HG03135 (cell line): Measurements from ENCODE around the gene CSTA.
"Not testable (repeated sequence)": the region's sequence is repeated elsewhere in the genome, so short reads cannot be mapped to it uniquely, and the experiment has no call there.

Experiments
- ATAC-seq: cut with Tn5 transposase; IDR thresholded peaks from one replicate; pipeline ENCODE4 v1.9.1; 2021; ENCODE audit warnings: mild to moderate bottlenecking, moderate library complexity; ENCODE audit not compliant: unreplicated experiment

CSTA gene

DNA sequence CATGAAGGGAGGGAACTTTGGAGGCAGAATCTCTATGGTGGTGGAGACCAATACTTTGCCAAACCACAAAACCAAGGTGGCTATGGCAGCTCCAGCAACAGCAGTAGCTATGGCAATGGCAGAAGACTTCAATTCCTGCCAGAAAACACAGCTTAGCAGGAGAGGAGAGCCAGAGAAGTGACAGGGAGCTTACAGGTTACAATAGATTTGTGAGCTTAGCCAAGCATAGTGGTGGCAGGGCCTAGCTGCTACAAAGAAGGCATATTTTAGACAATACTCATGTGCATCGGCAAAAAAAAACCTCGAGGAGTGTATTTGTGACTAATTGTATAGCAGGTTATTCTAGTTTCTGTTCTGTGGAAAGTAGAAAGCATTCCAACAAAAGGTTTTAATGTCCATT is 6.4 kb upstream of the CSTA start:
- ATAC-seq = no peak

- ATAC-seq = no peak
These were observed 2.7 kb upstream of the CSTA start for GRCh38 chr3:122322095-122323075.

DNA sequence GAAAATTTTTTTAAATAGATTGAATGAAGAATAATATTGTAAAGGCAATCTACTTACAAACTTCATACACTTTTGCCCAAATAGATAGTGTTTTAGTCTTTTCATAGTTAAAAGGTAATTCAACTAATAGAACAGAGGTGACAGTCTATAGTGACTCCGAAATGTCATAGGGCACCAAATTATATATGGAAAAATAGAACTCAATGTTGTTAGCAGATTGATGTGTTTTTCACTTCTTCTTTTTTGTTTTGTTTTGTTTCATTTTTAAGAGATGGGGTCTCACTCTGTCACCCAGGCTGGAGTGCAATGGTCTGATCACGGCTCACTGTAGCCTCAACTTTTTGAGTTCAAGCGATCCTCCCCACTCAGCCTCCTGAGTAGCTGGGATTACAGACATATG is 721 bp downstream of the CSTA start:
- ATAC-seq = no peak

DNA sequence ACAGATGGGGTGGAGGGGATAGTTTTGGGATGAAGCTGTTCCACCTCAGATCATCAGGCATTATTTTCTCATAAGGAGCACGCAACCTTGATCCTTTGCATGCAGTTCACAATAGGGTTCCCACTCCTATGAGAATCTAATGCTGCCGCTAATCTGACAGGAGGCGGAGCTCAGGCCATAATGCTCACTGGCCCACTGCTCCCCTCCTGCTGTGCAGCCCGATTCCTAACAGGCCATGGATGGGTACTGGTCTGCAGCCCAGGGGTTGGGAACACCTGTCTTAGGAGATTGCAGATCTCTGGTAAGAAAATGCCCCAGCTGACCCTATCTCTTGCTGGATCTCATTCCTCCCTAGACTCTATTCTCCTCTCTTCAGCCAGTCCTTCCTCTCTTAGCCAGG is 6.8 kb downstream of the CSTA start:
- ATAC-seq = no peak

GRCh38 chr3:122332551-122332950 is 7.5 kb downstream of the CSTA start:
- ATAC-seq = no peak

- ATAC-seq = no peak
These were observed 17.8 kb downstream of the CSTA start for GRCh38 chr3:122342803-122343202.

DNA sequence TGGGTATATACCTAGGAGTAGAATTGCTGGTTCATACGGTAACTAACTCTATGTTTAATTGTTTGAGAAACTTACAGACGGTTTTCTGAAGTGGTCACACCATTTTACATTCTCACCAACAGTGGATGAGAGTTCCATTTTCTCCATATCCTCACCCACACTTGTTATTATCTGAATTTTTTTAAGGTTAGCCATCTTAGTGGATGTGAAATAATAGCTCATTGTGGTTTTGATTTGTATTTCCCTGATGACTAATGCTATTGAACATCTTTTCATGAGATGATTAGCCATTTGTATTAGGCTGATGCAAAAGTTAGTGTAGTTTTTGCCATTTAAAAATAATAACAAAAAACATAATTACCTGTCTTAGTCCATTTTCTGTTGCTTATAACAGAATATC is 18.6 kb downstream of the CSTA start:
- ATAC-seq = no peak

GRCh38 chr3:122349171-122349570 is 24.1 kb downstream of the CSTA start:
- ATAC-seq = no peak

DNA sequence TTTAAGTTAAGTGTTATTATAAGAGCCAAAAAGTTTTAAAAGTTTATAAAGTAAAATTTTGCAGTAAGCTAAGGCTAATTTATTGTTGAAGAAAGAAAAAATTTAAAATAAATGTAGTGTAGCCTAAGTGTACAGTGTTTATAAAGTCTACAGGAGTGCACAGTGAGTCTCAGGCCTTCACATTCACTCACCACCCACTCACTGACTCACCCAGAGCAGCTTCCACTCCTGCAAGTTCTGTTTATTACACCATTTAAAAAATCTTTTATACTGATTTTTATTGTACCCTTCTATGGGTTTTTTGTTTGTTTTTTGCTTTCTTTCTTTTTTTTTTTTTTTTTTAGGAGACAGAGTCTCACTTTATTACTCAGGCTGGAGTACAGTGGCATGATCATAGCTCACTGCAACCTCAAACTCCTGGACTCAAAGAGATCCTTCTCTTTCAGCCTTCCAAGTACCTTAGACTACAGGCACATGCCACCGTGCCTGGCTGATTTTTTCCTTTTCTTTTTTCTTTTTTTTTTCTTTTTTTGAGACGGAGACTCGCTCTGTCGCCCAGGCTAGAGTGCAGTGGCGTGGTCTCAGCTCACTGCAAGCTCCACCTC is 25.9 kb downstream of the CSTA start:
- no peak for ATAC-seq

DNA sequence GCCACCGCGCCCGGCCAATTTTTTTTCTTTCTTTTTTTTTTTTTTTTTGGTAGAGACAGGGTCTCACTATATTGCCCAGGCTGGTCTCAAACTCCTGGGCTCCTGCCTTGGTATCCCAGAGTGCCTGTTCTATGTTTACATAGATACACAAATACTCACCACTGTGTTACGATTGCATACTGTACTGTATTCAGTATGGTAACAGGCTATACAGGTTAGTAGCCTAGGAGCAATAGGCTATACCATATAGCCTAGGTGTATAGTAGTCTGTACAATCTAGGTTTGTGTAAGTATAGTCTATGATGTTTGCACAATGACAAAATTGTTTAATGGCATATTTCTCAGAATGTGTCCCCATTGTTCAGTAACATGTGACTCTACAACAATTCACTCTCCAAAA is 26.6 kb downstream of the CSTA start:
- ATAC-seq = no peak

DNA sequence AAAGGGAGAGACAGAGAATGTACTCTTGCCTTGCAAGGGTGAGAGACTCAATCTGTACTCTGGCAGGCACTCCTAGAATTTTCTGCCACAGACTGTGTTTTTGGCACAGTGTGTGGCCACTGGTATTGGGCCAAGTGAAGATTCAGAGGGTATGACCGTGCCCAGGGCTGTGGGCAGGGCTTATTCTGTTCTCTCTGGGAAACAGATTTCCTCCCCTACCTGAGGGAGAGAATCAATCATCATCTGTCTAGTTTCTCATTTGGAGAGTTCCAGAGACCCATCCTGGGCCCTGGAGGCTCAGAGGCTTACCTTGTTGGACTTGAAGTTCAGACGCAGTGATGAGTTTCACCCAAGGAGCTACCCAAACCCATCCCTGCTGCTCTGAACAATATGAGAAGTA is 28.2 kb downstream of the CSTA start:
- no peak for ATAC-seq

- ATAC-seq = no peak
These were observed 28.9 kb downstream of the CSTA start for GRCh38 chr3:122353893-122354401.

DNA sequence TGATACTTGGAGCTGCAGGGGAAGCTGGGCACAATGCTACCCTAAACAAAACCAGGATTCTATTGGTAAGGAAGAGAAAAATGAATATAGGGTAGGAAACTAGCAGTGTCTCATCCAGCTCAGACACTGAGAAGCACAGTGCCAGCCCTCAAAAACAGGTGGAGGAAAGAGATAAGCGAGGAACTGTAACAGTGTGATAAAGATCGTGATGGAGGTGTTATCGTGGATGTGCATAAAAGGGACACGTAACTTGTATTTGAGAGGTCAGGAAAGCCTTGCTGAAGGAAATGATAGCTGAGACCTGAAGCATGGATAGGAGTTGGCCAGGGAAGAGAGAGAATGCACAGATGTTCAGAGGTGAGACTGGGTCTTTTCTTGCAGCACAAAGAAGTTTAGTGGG is 30.6 kb downstream of the CSTA start:
- no peak for ATAC-seq

- ATAC-seq = no peak
These were observed 31.4 kb downstream of the CSTA start for GRCh38 chr3:122356402-122356801.

DNA sequence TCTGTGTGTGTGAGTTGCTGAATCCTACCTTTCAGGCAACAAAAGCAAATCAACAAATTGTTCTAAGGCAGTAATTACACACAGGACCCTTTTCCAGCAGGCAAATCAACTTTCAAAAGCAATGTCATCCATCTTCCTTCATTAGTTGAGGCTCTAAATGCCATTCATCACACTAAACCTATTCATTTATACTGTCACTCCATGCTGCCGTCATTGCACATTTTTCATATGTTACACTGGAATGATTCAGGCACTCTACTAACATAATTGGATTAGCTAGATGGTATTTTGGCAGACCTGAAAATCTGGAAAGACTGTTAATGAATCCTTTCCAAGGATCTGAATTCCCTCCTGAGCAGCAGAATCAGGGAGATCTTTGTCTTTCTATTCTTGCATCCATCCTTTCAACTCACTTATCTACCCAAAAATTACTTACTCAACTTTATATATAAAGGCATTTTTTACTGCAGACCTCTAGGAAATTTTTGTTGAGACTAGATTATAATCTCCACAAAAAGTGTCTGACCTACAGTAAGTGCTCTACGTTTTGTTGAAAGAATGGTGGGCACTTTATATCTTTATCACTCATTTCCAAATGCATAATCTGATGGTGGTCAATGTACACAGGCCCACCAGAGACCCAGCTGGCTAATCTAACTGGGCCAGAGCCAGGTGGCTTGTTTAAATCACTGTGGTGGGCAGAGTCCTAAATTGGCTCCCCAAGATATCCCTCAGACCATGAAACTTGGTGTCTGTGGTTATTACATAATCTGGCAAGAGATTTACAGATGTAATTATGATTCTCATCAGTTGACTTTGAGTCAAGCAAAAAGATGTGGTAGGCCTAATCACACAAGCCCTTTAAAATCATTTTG is 33.0 kb downstream of the CSTA start:
- ATAC-seq = no peak

DNA sequence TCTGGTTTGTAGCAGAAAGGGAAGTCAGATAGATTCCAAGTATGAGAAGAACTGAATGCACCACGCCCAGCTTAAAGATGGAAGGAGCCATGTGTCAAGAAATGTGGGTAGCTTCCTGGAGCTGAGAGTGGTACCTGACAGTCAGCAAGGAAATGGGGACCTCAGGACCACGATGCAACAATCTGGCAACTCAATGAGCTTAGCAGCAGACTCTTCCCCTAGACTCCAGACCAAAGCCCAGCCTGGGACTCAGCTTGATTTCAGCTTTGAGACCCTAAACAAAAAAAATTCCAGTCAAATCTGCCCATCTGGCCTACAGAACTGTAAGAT is 33.6 kb downstream of the CSTA start:
- ATAC-seq = no peak

DNA sequence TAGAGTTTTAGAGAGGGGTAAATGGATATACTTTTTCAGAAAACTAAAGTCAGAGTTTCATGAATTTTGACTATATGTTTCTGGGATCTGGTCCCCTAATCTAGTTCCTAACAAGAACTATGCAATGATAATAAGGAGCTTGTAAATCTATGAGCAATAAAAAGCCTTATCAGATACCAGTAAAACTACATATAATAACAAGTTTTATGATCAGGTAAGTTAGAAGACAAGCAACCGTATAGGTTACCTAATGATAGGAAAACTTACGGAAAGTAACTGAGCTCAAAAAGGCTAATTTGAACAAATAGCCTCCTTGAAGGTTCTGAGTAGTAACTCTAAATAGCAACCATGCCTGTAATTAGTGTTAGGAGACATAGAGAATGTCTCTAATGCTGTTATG is 37.0 kb downstream of the CSTA start:
- ATAC-seq = no peak

DNA sequence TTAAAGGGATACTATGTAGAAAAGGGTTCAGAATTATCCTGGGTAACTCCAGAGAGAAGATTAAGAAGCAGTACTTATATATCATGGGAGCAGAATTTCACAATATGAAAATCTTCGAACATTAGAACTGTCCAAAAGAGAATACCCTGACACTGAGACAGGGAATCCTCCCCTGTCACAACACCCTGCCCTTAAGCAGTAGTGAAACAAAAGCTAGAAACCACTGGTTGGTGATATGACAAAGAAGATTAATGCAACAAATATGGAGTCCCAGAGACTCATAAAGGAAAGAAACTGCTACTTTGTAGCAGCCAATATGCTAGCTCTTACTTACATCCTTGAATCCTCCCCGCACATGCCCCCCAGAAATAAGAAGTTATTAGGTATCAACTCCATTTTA is 39.4 kb downstream of the CSTA start:
- ATAC-seq = no peak

DNA sequence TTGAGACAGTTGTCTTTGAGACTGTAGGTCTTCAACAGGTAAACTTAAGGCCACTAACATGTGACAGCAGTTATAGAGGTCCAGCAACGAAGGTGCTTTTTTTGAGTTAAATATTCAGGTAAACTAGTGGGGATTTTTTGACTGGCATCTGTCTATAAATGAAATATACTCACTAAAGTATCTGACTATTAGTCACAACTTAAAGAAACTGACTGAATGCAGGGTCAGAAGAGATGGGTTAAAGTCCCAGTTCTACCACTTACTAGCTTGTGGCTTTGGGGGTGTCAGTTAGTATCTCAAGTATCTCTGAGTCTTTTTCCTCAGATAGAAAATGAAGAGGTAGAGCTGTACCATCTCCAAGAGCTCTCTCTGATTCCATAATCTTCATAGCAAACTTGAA is 40.0 kb downstream of the CSTA start:
- ATAC-seq = no peak

GRCh38 chr3:122365582-122366378 is 40.7 kb downstream of the CSTA start:
- ATAC-seq = not testable (repeated sequence)

- no peak for ATAC-seq
These were observed 41.3 kb downstream of the CSTA start for GRCh38 chr3:122366379-122366749.
